SHP77 (cell line): Measurements from ENCODE around the gene PLEKHG1.

Source experiments
- DNase-seq, 2 experiments: peaks; one replicate each; lab custom pipeline; 2025; lab: John Stamatoyannopoulos, UW

PLEKHG1 gene

DNA sequence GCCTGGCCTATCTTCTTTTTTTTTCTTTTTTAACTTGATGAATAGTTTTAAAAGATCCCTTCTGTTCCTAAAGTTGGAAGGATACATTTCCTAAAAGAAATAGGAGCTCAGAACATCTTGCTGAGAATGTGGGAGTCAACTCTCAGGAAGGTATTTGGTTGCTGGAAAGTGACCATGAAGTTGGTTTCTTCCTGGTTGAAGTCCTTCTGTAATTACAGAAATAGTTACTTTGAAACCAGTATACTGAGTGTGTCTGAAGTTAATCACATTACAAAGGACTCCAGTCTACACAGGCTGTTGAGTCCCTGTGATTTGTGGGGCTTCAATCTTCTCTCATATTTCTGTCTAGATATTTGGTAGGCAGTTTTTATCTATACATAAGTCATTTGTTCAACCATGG, 9.8 kb upstream of the PLEKHG1 start:
- no peak for DNase-seq

DNA sequence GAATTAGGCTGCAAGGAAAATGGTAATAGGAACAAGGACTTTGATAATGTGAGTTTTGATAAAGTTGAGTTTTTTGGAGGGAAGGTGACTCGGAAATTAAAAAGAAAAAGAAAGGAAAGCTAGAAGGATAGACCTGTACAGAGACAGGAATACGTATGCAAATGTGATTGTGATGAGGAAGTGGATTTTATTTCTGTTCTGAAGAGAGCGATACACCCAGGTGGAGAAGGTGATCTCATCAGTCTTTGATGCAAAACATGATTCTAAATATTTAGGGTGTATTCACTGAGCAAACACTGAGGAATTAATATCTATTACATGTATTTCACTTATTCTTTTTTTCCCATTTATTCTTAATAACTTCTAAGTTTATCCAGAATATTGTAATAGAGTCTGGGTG, 9.2 kb upstream of the PLEKHG1 start:
- no peak for DNase-seq

DNA sequence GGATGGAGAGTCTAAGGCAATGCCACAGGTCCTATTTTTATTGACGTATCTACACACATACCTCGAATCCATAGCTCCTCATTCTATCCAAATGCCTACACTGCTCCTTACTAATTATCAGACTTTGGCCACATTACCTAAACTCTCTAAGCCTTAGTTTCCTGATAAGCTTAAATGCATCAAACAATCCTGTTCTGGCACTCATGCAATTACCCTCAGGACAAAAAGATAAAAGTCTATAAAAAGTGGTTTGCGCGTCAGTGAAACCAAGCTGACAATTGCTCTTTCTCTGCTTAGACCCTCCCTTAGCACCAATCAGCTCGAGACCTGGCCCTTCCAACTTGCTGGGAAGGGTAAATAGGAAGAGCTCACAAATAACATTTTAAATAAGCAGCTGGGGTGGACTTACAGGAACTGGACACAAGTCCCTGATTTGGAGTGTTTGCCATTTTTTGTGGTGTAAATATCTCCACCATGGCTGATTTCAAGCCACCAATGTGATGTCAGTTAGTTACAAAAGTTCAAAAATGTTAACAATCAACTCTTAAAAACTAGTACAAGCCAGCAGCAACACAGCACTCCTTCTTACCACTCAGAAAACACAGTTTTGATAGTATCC, 7.2 kb upstream of the PLEKHG1 start:
- DNase-seq = no peak

DNA sequence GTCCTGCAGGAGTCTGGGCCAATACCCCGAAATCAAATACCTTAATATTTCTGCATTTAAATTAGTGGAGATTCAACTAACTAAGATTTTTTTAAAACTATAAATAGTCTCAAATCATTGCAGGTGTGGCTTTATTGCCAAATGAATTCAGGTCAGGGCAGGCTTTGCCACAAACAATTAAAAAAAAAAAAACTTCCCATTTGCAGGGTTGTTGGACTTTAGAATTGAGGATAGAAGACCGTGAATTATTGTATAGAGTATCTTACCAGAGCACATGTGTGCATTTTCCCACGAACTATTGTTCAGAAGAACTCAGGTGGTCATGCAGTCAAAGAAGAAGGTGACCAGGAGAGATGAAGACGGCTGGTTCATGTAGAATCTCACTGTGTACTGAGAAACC, 6.6 kb upstream of the PLEKHG1 start:
- no peak for DNase-seq

DNA sequence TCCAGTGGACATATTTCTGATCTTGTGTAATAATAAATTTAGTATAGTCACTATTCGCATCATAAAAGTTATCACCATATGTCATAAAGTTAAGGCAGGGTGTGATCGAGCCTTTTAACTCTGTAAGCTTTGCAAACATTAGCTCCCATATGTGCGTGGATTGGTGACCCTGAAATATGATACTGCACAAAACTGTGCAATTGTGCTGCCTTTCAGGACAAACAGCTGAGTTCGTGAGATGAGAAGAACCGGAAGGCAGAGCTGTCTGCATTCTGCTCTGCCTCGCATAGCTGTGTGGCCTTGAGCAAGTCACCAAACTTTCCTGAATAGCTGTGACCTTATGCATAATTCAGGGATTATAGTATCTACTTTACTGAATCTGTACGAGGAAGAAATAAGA, 3.2 kb upstream of the PLEKHG1 start:
- no peak for DNase-seq

DNA sequence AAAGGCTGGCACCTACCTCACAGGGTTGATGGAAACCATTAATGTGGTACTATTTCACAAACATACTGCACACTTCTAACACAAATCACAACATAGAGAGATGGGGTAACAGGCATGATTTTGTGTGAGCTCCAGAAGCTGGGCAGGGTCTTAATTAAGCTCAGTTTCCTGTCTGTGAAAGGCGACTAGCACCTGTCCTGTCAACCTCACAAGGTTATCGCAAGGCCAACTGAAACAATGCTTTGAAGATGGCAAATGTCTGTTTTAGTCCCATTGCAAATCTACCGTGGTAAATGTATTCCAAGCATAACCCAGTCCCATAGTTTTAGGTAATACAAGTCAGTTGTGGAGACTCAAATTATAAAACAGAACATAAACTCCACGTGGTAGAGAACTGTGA, 1.3 kb upstream of the PLEKHG1 start:
- DNase-seq = no peak

DNA sequence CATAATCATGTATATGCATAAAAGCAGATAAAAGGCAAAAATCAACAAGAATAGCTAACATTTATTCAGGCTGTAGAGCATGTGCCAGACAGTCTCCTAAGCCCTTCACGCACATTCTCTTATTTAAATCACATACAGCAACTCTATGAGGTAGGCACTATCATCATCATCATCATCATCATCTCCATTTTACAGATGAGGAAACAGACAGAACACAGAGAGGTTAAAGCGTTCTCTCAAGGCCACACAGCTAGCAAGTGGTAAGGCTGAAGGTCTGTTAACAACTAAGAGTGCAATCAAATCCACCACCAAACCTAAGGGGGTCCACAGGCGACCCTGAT, 857 bp upstream of the PLEKHG1 start:
- no peak for DNase-seq

DNA sequence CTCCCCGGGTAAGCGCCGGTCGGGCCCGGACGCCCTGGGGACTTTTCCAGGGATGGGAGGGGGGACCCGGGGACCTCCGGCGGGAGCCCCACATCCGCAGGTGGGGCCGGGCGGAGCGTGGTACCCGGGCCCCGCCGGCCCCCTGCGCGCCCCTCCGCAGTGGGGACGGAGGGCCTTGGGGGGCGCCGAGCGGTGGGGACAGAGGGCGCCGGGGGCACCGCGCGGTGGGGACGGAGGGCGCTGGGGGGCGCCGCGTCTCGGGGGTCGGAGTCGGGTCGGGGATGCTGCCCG, 270 bp downstream of the PLEKHG1 start:
- no peak for DNase-seq

DNA sequence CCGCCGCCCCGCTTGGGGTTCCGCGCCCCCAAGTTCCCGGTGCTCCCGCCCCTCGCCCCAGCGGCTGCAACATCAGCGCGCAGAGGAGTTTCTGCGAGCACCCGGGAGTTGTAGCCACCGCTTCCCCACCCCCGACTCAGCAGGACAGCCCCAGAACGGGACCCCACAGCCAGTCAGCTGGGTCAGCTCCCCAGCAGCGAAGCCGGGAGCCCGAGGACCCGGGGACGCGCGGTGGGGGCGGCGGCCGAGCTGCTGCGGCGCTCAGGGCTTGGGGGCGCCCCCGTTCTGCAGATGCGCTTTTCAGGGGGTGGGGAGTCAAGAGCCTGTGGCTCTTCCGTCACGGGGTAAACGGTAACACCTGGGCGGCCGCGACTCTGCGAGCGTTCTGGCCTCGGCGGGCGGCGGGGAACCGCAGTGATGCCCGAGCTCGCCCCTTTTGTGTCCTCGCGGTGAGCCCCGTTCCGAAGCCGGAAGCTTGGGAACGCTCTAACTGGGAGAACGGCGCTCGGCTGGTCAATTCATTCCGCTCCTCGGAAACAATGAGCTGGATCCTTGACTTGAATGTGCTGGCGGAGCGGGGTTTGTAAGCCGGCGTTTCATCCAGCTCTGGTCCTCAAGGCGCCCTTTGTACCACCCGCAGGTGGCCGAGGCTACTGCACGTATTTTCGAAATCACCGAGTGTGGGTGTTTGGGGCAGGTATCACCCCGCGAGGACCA, 774 bp downstream of the PLEKHG1 start:
- DNase-seq = no peak

DNA sequence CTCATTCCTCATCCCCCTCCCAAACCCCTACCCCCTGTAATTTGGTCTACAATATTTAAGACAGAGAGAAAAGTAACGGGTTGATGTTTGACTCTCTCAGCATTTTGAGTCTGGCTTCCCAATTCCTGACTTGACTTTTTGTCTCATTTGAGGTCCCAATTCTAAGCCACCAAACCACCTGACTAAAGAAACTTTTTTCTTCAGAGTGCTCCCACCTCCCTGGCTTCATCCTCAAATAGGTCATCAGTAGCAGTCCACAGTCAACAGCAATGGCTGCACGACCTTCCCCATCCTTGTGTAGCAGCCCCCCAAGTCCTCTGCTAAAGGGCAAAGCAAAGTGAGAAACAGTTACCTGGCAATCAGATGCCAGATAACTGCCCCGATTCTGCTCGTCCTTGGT, 1.8 kb downstream of the PLEKHG1 start:
- no peak for DNase-seq

DNA sequence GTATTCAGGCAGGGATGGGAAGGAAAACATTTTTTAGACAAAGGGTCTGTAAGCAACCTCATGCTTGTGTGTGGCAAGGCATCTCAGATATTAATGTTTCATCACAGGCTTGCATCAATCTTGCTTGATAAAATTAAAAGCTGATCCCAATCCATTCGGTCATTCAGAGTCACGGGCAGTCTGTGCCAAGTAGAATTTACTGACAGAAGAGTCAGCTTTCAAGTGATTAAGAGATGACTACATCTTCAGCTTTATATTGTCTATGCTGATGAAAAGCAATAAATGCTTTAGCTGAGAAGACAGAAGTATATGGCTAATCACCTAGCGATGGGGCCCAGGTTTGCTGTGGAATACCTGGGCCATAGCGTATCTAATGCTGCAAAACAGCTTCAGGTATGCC, 3.5 kb downstream of the PLEKHG1 start:
- no peak for DNase-seq

DNA sequence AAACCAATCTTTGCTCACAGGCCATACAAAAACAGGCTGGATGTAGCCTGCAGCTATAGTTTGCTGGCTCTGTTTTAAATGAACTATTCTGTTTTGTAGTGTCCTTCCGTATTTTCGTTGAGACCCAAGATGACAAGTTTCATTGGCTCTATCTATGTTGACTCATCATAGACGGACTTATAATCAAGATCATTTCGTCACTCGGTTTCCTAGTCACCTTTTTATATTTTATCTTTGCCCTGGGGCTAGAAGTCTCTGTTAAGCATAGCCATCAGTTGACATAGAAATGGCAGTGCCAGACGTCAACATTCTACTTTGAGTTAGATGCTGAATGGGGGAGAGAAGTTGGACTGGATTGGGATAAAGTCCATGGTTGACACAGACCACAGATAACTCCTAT, 4.8 kb downstream of the PLEKHG1 start:
- no peak for DNase-seq

DNA sequence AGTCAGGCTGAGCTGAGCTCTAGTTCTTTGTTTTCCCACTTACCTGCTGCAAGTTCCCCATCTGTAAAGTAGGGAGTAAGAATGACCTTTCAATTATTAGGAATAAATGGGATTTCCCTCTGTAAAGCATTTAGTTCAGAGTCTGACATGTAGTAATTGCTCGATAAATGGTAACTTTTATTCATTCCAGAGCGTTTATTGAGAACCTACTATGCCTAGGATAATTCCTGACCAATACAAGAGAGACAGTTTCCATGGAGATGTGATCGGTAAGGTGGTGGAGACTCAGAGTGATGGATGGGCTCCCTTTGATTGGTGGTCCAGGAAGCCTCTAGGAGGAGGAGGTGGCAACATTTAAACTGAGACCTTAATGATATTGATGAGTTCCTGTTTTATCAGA, 5.6 kb downstream of the PLEKHG1 start:
- DNase-seq = no peak

DNA sequence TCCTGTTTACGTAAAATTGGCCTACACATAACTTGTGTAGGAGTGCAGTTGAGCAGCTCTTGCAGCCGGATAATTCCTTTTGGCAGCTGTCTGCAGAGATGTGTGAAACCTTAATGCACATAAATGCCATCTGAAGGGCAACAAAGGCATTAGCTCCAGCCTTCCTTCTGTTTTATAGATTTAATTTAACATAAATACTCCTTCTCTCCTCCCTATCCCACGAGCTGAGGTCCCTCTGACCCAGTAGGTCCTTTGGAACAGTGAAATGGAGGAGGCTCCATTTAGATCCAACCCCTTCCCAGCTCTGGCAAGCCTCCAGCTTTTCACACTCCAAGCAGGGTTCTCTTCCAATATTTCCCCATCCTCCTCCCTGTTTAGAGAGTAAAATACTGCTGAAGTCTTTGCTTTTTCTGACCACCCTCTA, 6.5 kb downstream of the PLEKHG1 start:
- DNase-seq = no peak

DNA sequence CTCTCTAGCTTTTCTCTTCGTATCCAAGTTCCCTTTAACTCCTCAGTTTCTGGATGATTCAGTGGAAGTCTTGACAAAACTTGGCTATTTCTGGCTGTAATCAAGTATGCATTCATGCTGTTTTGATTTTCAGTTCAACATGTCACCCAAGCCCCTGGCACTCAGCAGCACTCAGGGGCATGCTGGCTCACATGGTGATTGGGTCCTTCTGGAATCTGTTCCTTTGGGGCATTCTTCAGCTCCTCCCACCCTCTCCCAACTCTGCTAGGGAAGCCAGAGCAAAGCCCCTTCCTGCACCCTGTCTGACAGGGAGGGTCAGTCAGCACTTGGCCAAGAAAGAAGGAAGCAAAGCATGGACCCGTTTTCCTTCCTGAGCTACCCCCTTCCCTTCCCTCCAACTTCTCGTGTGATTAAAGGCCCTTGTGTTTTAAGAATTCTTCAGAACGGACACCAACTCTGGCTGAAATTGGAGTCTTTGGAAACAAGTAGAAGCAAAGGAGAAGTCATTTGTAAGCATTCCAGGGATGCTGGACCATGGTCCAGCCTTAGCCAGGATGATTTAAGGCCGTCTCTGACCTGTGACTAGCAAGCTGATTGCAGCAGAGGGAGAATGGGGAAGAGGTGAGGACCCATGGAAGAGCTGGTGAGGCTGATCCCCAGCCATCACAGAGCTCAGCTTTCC, 7.1 kb downstream of the PLEKHG1 start:
- no peak for DNase-seq

DNA sequence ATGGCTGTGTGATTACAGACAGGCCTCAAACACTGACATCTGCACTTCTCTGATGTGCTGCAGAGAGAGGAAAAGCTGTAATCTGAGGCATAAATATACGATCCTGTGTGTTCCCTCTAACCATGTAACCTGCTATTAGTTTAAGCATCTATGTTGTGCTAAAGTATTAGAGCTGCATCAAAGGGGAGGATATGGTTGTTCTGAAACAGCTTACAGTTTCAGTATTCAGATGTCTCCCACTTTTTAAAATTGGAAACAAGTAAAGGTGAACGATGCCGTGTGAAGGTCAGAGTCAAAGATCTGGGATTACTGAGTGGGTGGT, 7.6 kb downstream of the PLEKHG1 start:
- DNase-seq = no peak

DNA sequence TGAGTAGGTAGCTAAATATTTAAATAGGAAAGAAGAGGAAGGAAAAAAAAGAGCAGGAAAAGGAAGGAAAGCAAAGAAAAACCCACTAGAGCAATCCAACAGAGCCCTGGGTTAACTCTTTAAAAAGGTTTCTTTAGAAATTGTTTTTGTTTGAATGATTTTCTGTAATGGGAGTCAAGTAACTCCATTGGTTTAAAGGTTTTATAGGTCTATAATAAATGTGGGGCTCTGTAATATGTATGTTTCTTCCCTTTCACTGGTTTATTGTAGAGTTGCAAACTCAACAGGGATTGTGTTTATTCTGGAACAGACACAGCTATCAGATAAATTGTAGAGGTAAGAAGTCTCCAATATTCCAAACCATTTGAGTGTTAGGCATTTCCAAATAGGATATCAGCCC, 10.9 kb downstream of the PLEKHG1 start:
- DNase-seq = no peak

DNA sequence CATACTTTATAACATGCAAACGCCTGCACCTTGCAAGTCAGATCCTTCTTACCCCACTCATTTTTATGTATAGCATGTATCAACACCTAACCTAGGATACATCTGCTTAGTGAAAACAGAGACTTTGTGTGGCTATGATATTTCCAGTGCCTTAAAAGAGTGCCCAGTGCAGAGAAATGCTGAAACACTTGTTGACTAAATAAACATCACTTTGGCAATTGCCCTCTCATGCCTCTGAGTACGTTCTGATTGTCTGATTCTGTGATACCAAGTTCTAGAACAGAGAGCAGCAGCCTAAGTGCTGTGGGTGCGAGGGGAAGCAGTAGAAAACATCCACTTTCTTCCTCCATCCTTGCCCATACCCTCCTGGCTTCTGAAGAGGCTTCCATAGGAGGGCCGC, 13.6 kb downstream of the PLEKHG1 start:
- DNase-seq = no peak

DNA sequence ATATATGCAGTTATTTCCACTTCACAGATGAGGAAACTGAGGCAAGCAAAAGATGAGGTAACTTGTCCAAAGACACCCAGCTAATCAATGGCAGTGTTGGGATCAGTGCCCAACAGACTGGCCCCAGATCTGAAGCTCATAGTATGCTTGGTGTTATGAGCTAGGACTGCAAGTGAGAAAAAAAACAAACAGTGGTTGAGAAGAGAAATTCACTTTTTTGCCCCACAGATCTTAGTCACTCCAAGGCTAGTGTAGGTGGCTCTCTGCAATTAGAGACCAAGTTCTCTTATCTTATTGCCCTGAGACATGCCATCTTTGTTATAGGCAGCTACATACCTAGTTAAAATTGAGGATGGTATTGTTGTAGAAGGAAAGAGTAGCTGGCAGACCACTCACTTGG, 16.3 kb downstream of the PLEKHG1 start:
- DNase-seq = no peak

DNA sequence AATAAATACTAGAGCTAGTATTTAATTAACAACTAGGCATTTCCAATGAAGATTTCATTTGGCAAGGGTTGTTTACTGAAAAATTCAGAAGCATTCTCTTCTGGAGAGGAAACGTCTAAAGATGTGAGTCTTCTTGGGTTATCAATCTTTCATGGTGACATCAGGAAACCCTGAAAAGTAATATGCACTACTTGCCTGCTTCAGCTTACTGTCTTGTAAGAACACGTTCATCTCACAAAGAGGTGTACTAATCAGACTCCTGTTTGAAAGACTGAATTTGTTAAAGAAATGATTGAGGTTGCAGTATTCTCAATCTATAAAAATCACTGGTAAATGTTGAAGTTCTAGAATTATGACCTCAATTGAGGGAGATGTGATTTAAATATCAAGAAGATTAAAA, 16.9 kb downstream of the PLEKHG1 start:
- DNase-seq = no peak

DNA sequence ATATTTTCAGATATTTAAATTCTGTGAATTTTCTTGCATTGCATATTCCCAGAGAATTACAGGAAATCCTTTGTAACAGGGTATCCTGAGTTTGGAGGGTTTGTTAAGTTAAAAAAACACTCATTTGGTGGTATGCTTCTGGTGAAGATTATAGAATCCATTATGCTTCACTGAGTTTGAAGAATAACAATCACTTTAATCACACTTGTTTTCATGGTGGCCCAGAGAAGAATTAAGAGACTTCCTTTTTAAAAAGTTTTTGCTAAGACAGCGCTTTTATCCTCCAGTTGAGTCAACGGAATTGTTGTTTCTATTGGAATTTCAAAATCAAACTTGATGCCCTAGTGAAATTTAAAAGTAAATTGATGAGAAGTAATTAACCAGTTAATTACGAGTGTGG, 17.4 kb downstream of the PLEKHG1 start:
- no peak for DNase-seq

DNA sequence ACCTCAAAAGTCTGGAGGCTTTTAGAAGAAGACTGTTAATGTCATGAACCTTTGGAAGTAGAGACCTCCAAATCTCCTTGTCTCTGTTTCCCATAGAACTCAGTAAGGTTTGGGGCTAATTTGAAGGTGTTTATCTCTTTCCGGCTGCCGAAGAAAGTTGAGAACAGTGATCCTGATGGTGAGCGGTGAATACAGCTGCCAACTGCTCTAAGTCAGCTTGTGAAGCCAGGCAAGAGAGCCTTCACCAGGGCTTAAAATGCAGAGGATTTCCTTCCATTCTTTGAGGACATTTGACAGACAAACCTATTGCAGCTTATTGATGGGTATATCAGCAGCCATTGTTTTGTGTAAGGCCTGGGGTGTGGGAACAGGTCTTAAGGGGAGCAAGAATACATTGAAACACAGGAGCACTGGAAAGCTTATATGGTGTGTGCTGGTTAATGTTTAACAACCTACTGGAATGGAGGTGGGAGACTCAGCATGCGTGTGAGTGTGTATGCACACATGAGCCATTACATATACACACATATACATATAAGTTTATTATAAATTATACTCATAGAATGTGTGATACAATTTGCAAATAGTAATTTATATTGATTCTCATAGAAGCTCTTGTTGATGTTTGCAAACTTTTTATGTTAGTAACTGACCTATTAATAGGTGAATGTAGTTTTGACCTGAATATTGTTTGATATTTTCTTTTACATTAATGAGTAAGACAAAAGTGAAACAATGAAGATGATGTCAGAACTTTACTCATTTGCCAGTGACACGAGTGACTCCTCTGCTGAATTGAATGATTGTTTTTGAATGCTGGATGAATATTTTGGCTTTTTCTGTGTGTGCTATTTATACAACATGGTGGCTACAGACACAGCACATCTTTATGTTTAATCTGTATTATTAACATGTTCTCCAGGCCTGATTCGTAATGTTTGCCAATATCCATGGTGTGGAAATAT, 18.1 kb downstream of the PLEKHG1 start:
- DNase-seq = no peak

DNA sequence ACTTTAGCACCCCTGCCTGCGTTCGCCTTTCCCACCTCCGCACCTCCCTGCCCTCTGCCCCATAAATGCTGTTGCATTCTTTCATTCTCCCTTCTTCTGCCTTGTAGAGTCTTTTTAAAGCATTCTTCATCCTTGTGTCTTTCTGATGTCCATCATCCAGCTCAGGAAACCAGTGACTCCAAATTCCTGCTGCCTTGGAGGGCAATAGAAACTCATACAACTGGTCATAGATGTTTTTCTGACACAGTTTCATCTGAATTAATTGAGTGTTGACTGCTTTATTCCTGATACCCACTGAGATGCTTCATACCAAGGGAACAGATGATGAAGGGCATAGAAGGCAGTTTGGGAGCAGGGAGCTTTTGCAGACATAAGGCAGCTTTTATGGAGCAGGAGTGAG, 19.6 kb downstream of the PLEKHG1 start:
- no peak for DNase-seq
